Caco-2 (cell line): ENCODE measurements around the gene DHRS1. TPM values are rescaled to one million over a fixed set of nuclear protein-coding genes. Genes with fewer than 3 reads are reported as not detected.

ENCODE experiments used
- BruUV-seq: library from RNA; stranded (reverse); fragments of 400-500 nt; replicated peaks from 2 replicates; lab custom pipeline; 2021; lab: Mats Ljungman, UMichigan
- CTCF ChIA-PET: fragments of 300-600 bp; sonication (Branson Sonifier 250); formaldehyde crosslinking; loops from one replicate; lab custom pipeline; 2022; ENCODE audit warnings: antibody characterized with exemption; lab: Charles Lee
- POLR2A ChIA-PET: fragments of 300-600 bp; sonication (Branson Sonifier 250); formaldehyde crosslinking; loops from one replicate; lab custom pipeline; 2022; ENCODE audit warnings: antibody characterized with exemption; lab: Charles Lee
- DNase-seq, 2 experiments: peaks; one replicate each; pipeline versions ENCODE4 v3.0.0 to v3.0.0-alpha.2; 2020 to 2022
- H3K27me3 ChIP-seq: replicated peaks from 2 replicates; pipeline ENCODE4 v1.6.0; 2011; ENCODE audit warnings: low read length; ENCODE audit not compliant: control insufficient read depth, insufficient read depth
- H3K36me3 ChIP-seq: 2 replicates; pipeline ENCODE4 v1.5.1; 2011; ENCODE audit warnings: low read length; ENCODE audit not compliant: control insufficient read depth, insufficient read depth
- H3K4me1 ChIP-seq: fragments of 250-450 bp; sonication (Bioruptor Pico); 2 replicates; pipeline ENCODE4 v1.5.1; 2020; ENCODE audit warnings: mild to moderate bottlenecking
- H3K4me3 ChIP-seq: 2 replicates; pipeline ENCODE4 v1.5.1; 2011; ENCODE audit warnings: low read depth, mild to moderate bottlenecking, control low read depth, low read length
- H3K9me3 ChIP-seq: fragments of 250-450 bp; sonication (Bioruptor Pico); 2 replicates; pipeline ENCODE4 v1.5.1; 2020; ENCODE audit warnings: mild to moderate bottlenecking, moderate library complexity
- H3K27ac Mint-ChIP-seq: one replicate; pipeline ENCODE4 v1.8.0; 2022; ENCODE audit warnings: mixed read lengths; ENCODE audit not compliant: unreplicated experiment
- H3K27me3 Mint-ChIP-seq: one replicate; pipeline ENCODE4 v1.8.0; 2022; ENCODE audit warnings: mixed read lengths; ENCODE audit not compliant: insufficient read depth, unreplicated experiment
- H3K36me3 Mint-ChIP-seq: one replicate; pipeline ENCODE4 v1.8.0; 2022; ENCODE audit warnings: mild to moderate bottlenecking, mixed read lengths; ENCODE audit not compliant: insufficient read depth, unreplicated experiment
- H3K4me1 Mint-ChIP-seq: one replicate; pipeline ENCODE4 v1.8.0; 2022; ENCODE audit warnings: low read depth, mixed read lengths; ENCODE audit not compliant: unreplicated experiment
- H3K4me3 Mint-ChIP-seq: one replicate; pipeline ENCODE4 v1.8.0; 2022; ENCODE audit warnings: mild to moderate bottlenecking, moderate library complexity, mixed read lengths; ENCODE audit not compliant: unreplicated experiment
- H3K9me3 Mint-ChIP-seq: one replicate; pipeline ENCODE4 v1.8.0; 2022; ENCODE audit warnings: mixed read lengths; ENCODE audit not compliant: unreplicated experiment
- CTCF ChIP-seq, 2 experiments: fragments of 200-600 bp in 1 of 2; IDR thresholded peaks; 1 replicate in 1 of 2; 2 replicates in 1 of 2; pipeline versions ENCODE4 v1.5.1 to v1.8.0; 2011 to 2022; ENCODE audit warnings: antibody characterized with exemption in 1 of 2, control low read depth in 1 of 2, inconsistent platforms in 1 of 2, low read depth in 1 of 2, low read length in 1 of 2, mild to moderate bottlenecking in 1 of 2, moderate library complexity in 1 of 2; ENCODE audit not compliant: insufficient read depth in 1 of 2, severe bottlenecking in 1 of 2, unreplicated experiment in 1 of 2
- intact Hi-C: fragments of 100-400 bp; cut with micrococcal nuclease; formaldehyde crosslinking; loops from one replicate; pipeline ENCODE4 v1.10.0; 2022; ENCODE audit not compliant: unreplicated experiment
- total RNA-seq: library from RNA; stranded (reverse); gene quantifications from 2 replicates; pipeline ENCODE4 v1.2.3, GENCODE V29; 2022

Gene DHRS1
- total RNA-seq, 1 experiment from 2014 or later: 18.1 TPM

DNA sequence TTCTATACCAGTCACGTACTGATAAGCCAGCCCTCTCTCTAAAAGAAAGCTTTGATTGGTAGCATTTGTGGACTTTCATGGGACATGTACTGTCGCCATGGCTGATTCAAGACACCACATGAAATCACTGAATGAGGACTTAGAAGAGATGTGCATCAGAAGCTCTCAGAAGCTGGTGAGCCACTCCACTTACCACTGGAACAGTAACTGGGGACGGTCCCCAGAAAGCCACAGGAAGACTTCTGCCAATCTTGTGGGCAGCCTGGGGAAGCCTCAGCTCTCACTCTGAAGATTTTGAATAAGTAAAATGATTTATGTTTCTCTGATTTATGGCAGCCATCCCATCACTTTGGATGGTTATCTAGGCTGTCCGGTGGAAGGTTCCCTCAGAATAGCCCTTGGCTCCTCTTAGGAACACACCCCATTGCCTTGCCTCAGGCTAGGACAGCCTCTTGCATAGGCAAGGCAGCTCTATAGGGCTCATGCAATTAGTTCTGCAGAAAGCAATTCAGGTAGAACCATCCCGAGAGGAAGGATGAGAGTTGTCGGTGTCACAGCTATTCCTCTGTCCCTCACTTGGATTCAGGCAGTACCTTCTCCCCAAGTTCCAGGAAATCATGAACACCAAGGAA, 9.8 kb downstream of the DHRS1 start:
- H3K36me3 Mint-ChIP-seq: peaks cover 11% of the 10 kb centered on the region
- H3K4me1 ChIP-seq: no peaks in the 10 kb centered on the region
- no peaks in the 10 kb centered on the region for H3K4me1 Mint-ChIP-seq
- H3K36me3 ChIP-seq: peaks cover 3% of the 10 kb centered on the region
- TF ChIP-seq CTCF (IDR thresholded peaks at IDR 0.05; ENCODE audit: insufficient read depth in 1 of 2, low read depth in 1 of 2, low read length in 1 of 2, severe bottlenecking in 1 of 2, unreplicated experiment in 1 of 2): no peak
- H3K27me3 ChIP-seq: no peaks in the 10 kb centered on the region
- H3K9me3 ChIP-seq: no peaks in the 10 kb centered on the region
- H3K9me3 Mint-ChIP-seq: no peaks in the 10 kb centered on the region
- intact Hi-C loops: no loop called here
- ChIA-PET POLR2A (no interaction called here), CTCF (interaction anchor here (1.3 kb wide), 1 partner anchor 47 kb away, joined by 4 read pairs; the partner anchor contains the start of gene TINF2)
- H3K4me3 Mint-ChIP-seq: no peak overlapping the region
- H3K27me3 Mint-ChIP-seq: no peaks in the 10 kb centered on the region
- no peak for DNase-seq
- BruUV-seq: no TSS peak
- H3K27ac Mint-ChIP-seq: no peak overlapping the region
- no peak overlapping the region for H3K4me3 ChIP-seq

GRCh38 chr14:24286996-24287395, 12.6 kb downstream of the DHRS1 start:
- ChIA-PET CTCF (no interaction called here), POLR2A (no interaction called here)
- Mint-ChIP-seq H3K27me3 (no peaks in the 10 kb centered on the region), H3K9me3 (no peaks in the 10 kb centered on the region), H3K4me3 (no peak overlapping the region), H3K27ac (no peak overlapping the region), H3K4me1 (no peaks in the 10 kb centered on the region), H3K36me3 (peaks cover 2% of the 10 kb centered on the region)
- Histone ChIP-seq H3K27me3 (no peaks in the 10 kb centered on the region), H3K4me1 (no peaks in the 10 kb centered on the region), H3K36me3 (no peaks in the 10 kb centered on the region), H3K9me3 (no peaks in the 10 kb centered on the region), H3K4me3 (no peak overlapping the region)
- DNase-seq: no peak
- TF ChIP-seq CTCF (IDR thresholded peaks at IDR 0.05; ENCODE audit: insufficient read depth in 1 of 2, low read depth in 1 of 2, low read length in 1 of 2, severe bottlenecking in 1 of 2, unreplicated experiment in 1 of 2): no peak
- BruUV-seq: no TSS peak
- intact Hi-C loops: no loop called here

DNA sequence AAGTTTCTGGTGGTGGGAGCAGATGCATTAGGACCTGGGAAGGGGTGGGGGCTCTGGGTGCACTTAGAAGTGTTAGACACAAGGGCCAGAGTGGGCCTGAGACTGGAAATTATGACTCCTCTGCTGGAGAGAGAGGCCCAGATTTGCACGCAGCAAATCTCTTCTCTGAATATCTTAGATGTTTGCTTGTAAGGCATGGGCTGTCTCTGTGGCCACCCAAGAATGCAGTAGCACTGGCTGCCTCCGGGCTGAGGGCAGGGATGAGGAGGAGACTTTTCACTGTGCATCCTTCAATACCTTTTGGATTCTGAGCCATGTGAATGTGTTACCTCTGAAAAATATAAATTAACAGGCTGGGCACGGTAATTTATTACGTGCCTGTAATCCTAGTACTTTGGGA, 14.2 kb downstream of the DHRS1 start:
- POLR2A ChIA-PET: no interaction called here
- no peak overlapping the region for H3K4me3 Mint-ChIP-seq
- H3K36me3 Mint-ChIP-seq: no peaks in the 10 kb centered on the region
- CTCF ChIA-PET: interaction anchor here (0.6 kb wide), 1 partner anchor 10 kb away, joined by 4 read pairs; no protein-coding TSS in a partner anchor
- no peak overlapping the region for H3K27ac Mint-ChIP-seq
- no peaks in the 10 kb centered on the region for H3K4me1 ChIP-seq
- H3K4me1 Mint-ChIP-seq: no peaks in the 10 kb centered on the region
- H3K9me3 Mint-ChIP-seq: no peaks in the 10 kb centered on the region
- no peak for TF ChIP-seq CTCF (IDR thresholded peaks at IDR 0.05; ENCODE audit: insufficient read depth in 1 of 2, low read depth in 1 of 2, low read length in 1 of 2, severe bottlenecking in 1 of 2, unreplicated experiment in 1 of 2)
- no peak overlapping the region for H3K4me3 ChIP-seq
- no peaks in the 10 kb centered on the region for H3K27me3 Mint-ChIP-seq
- no peak for DNase-seq
- H3K36me3 ChIP-seq: no peaks in the 10 kb centered on the region
- H3K9me3 ChIP-seq: no peaks in the 10 kb centered on the region
- intact Hi-C loops: no loop called here
- H3K27me3 ChIP-seq: no peaks in the 10 kb centered on the region
- no TSS peak for BruUV-seq
